ENCODE data around the gene CCT6B.
"Not testable (repeated sequence)": the region's sequence is repeated elsewhere in the genome, so short reads cannot be mapped to it uniquely, and the experiment has no call there.

Gene CCT6B

GRCh38 chr17:34979650-34980352, 18.5 kb upstream of the CCT6B start:
- peak overlapping the region; percentile 98 for H3K27ac ChIP-seq
- TF ChIP-seq CTCF (conservative IDR thresholded peaks at IDR 0.05): no peak

- TF ChIP-seq CTCF (conservative IDR thresholded peaks at IDR 0.05): no peak
- H3K27ac ChIP-seq: no peak overlapping the region
These were observed 17.9 kb upstream of the CCT6B start for GRCh38 chr17:34979153-34979552.

GRCh38 chr17:34974794-34975785, 13.8 kb upstream of the CCT6B start:
- TF ChIP-seq CTCF (conservative IDR thresholded peaks at IDR 0.05): no peak
- peak overlapping the region; percentile 48 for H3K27ac ChIP-seq

- H3K27ac ChIP-seq: peak overlapping the region; percentile 48
- TF ChIP-seq CTCF (conservative IDR thresholded peaks at IDR 0.05): no peak
These were observed 12.9 kb upstream of the CCT6B start for GRCh38 chr17:34974179-34974578.

GRCh38 chr17:34958438-34958837, 2.8 kb downstream of the CCT6B start:
- no peak overlapping the region for H3K27ac ChIP-seq

GRCh38 chr17:34950780-34951179, 10.5 kb downstream of the CCT6B start:
- not testable (repeated sequence) for H3K27ac ChIP-seq

More at GRCh38 chr17:34958438-34958837, 2.8 kb downstream of the CCT6B start:
- TF ChIP-seq CTCF (conservative IDR thresholded peaks at IDR 0.05): no peak

GRCh38 chr17:34930283-34930682, 31.0 kb downstream of the CCT6B start:
- TF ChIP-seq CTCF (conservative IDR thresholded peaks at IDR 0.05): no peak
- no peak overlapping the region for H3K27ac ChIP-seq
